Inferior parietal cortex (tissue), 1 donor: ENCODE results near the gene BLM.
A peak's percentile ranks its signal among the peaks of the same experiment; 100 is the strongest.
"Not testable (repeated sequence)": the region's sequence is repeated elsewhere in the genome, so short reads cannot be mapped to it uniquely, and the experiment has no call there.

Source experiments
- DNase-seq: peaks from one replicate; pipeline ENCODE4 v3.0.0-alpha.2; 2016; ENCODE audit errors: extremely low spot score

BLM gene

DNA sequence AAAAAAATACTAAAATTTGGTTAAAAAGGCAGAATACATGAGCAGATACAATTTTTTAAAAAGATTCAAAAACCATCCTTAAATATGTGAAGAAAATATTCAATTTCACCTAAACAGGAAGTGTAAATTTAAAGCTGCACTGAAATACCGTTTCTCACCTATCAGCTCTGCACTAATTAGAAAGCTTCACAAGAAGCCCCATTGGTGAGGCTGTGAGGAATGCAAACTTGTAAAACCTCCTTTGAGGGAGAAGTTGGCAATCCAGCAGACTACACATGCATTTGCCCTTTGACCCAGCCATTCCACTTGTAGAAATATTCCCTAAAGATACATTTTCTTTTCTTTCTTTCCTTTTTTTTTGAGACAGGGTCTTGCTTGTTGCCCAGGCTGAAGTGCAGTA, 18.8 kb downstream of the BLM start:
- no peak for DNase-seq

DNA sequence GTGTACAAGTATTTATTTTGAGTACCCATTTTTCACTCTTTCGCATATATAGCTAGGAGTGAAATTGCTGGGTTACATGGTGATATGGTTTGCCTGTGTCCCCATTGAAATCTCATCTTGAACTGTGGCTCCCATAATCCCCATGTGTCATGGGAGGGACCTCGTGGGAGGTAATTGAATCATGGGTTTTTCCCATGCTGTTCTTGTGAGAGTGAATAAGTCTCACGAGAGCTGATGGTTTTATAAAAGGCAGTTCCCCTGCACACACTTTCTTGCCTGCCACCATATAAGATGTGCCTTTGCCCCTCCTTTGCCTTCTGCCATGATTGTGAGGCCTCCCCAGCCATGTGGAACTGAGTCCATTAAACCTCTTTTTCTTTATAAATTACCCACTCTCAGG, 23.4 kb downstream of the BLM start:
- not testable (repeated sequence) for DNase-seq

DNA sequence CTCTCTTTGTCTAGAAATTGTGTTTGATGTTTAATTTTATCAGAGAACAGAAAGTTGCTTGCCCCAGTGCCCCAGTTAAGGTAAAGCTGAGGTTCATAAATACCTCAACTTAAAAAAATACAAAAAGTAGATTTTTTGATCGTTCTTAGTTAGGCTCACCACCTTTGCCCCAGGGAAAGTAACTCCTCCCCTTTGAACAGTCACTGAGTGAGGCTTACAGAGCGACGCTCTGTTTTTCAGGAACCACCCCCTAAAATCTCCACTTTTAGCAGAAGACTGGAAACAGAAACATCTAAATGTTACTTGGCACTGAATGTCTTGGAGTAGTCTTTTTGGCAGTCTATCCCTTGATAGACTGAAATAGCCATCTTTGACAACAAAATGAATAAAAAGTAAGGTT, 24.9 kb downstream of the BLM start:
- DNase-seq: no peak

DNA sequence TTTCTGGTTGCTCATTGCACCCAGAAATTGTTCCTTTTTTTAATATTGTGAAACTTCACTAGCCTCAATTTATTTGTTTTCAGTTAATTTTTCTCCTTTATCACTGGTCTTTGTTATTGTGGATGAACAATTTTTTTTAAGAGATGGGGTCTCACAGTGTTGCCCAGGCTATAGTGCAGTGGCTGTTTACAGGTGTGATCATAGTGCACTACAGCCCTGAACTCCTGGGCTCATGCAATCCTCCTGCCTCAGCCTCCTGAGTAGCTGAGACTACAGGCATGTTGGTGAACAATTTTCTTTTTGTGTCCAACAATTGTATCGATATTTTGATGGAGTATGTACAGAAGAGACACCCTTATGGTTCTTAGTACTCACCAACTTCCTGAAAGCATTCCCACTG, 26.3 kb downstream of the BLM start:
- no peak for DNase-seq

DNA sequence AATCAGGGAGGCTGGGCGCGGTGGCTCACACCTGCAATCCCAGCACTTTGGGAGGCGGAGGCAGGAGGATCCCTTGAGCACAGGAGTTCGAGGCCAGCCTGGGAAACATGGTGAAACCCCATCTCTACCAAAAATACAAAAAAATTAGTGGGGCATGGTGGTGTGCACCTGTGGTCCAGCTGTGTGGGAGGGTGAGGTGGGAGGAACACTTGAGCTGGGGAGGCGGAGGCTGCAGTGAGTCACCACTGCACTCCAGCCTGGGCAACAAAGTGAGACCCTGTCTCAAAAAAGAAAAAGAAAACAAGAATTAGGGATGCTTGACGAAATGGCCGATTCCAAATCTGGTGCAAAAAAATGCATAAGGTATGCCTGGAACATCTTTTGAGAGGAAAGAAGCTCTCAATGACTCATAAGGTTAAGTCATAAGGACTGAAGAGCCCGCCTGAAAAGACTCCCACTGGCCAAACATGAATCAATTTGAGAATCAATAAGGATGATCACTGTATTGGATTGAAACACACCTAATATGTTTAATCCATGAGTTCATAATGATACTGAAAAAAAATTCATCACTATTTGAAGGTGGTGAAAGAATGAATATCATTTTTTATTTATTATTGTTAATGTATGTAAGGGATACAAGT, 27.7 kb downstream of the BLM start:
- no peak for DNase-seq

DNA sequence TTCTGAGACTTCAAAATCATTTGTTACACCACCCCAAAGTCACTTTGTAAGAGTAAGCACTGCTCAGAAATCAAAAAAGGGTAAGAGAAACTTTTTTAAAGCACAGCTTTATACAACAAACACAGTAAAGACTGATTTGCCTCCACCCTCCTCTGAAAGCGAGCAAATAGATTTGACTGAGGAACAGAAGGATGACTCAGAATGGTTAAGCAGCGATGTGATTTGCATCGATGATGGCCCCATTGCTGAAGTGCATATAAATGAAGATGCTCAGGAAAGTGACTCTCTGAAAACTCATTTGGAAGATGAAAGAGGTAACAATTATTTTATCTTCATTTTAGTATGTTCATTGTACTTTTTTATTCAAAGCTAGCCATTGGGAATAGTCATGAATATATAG, 32.6 kb downstream of the BLM start:
- DNase-seq: no peak

DNA sequence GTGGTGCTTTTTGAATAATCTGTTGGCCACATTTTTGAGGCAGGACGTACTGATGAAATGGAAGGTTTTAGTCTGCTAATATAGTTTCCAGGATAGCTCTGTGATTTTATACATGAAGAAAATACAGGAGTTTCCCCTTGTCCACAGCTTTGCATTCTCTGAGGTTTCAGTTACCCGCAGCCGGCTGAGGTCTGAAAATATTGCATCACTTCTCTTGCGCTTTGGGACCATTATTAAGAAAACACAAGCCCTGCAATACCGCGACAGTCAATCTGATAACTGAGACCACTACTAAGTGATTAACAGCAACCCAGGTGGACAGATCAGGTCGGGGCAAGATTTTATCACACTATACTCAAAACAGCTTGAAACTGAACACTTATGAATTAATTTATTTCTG, 33.0 kb downstream of the BLM start:
- DNase-seq: no peak

DNA sequence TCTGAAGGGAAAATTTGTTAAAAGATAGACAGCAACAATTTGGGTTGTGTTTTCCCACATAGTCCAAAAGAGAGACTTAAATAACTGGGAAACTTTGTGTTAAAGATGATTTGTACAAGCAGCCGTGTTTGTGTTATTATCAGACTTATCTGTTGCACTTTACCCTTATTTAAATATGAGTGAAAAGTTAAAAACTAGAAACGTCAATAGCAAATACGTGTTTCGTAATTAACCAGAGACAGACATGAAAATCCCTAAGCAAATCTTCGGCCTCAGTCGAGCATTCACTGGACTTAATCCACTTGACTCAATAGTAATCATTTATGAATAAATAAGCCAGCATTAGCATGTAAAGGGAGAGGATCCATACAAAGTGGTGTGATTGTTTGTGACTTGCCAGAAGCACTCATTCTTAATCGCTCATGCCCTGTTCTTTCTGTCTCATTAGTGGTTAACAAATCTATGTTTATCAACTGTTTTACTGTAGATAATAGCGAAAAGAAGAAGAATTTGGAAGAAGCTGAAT, 34.2 kb downstream of the BLM start:
- no peak for DNase-seq

DNA sequence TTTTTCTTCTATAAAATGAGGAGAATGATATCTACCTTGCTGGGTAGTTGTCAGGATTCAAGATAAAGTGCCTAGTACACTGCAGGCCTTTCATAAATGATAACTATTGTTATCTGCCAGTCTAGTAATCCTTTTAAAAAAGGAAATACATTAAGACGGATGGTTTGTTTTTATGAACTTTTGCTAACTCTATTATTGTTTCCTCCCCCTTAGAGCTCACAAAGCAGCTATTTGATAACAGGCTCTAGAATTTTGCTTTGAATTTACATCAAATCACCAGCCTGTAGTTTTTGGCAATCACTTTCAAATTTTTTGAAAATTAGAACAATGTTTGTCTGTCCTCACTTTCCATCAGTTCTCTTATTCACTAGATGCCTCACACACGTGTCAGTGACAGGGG, 39.8 kb downstream of the BLM start:
- no peak for DNase-seq

DNA sequence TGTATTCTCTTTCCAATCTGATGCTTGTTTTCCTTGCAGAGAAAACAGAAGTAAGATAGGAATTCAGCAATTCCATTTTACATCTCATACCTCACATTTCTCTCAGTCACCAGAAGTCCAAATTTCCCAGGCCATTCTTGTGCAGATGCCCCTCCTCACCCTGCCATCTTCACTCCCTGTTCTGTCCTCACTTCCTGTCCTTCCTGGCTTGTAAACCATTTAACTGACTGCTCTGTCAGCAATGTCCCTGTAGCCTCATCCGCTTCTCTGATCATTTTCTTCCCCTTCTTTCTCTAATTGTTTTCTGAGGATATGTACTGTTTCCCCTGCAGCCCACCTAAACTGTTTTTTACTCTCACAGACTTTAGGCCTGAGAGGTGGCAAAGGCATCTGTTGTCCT, 40.3 kb downstream of the BLM start:
- no peak for DNase-seq

DNA sequence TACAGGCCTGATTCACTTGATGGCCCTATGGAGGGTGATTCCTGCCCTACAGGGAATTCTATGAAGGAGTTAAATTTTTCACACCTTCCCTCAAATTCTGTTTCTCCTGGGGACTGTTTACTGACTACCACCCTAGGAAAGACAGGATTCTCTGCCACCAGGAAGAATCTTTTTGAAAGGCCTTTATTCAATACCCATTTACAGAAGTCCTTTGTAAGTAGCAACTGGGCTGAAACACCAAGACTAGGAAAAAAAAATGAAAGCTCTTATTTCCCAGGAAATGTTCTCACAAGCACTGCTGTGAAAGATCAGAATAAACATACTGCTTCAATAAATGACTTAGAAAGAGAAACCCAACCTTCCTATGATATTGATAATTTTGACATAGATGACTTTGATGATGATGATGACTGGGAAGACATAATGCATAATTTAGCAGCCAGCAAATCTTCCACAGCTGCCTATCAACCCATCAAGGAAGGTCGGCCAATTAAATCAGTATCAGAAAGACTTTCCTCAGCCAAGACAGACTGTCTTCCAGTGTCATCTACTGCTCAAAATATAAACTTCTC, 43.6 kb downstream of the BLM start:
- peak; percentile 28 for DNase-seq

DNA sequence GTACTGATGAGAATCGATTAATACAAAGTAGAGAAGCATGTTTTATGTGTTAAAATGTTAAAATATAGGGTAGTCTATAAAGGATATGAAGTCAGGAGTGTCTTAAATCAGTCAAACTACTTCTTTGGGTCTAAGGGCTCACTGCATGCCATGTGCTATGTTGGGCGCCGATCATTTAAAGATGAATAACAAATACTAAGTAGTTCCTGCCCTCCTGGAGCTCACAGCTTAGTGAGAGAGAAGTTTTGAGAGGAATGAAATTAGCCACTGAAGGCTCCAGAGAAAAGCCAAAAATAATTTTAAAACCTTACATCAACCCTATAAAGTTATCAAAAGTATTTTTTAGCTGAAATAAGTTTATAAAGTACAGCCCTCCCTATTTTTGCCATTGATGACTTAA, 44.5 kb downstream of the BLM start:
- DNase-seq: no peak

DNA sequence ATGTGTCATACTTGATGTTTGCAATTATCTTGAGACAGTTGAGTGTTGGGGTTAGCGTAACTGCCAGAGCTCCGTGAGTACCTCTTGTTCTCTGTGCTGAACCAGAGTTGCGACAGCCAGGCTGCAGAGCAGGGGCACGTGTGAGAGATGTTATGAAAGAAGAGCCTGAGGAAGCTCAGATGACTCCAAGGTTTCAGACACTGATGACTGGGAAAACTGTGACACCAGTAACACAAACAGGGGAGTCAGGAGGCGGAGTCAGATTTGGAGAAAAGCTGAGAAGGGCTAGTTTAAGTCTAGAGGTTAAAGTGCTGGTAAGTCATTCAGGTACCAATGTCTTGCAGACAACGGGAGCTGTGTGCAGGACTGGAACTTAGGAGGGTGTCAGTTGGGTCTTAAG, 45.0 kb downstream of the BLM start:
- DNase-seq: no peak

DNA sequence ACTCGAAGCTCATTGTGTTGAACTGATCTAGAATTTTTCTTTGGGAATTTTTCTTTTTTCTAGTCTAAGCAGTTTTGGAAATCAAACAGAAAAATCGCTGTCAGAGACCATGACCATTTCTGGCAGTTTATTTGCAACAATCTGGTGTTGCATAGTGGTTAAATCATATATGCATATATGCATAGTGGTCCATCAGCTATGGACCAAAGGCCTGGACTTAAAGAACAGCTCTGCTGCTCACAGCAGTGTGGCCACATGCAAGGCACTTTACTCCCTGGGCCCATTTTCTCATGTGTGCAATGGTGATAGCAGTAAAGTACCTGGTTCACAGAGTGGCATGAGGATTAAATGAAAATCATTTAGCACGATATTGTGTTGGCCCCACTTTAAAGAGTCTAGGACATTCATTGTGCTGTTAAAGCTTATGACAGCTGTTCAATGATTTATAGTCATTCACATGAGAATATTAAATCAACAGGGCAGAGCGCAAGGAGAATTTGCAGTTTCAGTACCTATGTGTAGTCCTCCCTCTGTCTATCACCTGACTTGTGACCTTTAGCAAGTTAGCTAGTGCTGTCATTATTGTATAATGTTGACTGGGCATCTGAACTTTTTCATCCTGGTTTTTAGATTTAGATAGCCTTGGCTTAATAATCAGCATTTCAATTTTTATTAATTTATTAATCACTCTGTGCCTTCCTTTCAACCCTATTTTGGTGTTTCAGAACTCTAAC, 46.4 kb downstream of the BLM start:
- no peak for DNase-seq

DNA sequence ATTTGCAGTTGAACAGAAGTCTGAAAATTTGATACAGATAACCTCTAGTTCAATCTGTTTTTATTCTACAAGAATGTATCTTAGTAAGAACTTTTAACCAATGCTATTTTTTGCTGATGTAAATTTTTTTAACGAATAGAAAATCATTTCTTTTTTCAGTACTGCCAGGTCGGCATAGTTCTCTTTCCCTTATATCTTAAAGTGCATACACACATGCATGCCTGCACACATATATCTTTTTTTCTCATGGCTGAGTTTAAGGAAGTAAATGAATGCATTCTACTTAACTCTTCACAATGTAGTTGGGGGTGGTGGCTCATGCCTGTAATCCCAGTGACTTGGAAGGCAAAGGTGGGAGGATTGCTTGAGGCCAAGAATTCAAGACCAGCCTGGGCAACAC, 48.4 kb downstream of the BLM start:
- DNase-seq: no peak

DNA sequence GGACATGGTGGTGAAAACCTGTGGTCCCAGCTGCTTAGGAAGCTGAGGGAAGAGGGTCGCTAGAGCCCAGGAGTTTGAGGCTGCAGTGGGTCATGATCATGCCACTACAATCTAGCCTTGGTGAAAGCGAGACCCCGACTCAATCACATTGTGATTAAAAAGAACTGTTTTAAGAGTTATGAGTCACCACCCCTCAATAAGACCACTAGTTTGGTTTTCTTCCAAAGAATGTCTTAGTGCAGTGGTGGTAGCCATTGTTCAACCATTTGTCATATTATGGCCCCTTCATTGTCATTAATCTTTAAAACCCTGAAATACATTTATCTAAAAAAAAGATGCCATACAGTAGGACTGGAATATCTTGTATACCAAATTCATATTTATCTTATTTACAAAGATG, 48.8 kb downstream of the BLM start:
- DNase-seq: no peak

DNA sequence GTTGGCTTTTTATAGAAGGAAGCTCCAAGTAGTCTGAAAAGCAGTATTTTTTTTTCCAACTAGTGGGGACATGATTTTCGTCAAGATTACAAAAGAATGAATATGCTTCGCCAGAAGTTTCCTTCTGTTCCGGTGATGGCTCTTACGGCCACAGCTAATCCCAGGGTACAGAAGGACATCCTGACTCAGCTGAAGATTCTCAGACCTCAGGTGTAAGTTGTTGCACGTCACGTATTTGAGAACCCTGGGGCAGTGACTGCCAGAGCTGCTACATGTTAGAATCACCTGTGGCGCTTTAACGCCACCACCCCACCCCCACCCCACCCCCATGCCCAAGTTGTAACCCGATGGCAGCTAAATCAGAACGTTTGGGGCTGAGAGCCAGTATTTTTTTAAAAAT, 52.2 kb downstream of the BLM start:
- no peak for DNase-seq

DNA sequence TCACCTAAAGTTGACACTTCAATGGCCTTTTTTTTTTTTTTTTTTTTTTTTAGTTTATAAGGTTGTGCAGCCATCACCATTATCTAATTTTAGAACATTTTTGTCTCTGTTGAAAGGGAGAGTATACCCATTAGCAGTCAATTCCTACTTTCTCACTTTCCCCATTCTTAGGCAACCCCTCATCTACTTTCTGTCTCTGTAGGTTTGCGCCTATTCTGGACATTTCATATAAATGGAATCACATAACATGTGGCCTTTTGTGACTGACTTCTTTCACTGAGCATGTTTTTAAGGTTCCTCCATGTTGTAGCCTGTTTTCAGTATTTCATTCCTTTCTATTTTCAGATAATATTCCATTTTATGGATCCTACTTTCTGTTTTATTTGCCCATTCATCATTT, 56.3 kb downstream of the BLM start:
- no peak for DNase-seq

DNA sequence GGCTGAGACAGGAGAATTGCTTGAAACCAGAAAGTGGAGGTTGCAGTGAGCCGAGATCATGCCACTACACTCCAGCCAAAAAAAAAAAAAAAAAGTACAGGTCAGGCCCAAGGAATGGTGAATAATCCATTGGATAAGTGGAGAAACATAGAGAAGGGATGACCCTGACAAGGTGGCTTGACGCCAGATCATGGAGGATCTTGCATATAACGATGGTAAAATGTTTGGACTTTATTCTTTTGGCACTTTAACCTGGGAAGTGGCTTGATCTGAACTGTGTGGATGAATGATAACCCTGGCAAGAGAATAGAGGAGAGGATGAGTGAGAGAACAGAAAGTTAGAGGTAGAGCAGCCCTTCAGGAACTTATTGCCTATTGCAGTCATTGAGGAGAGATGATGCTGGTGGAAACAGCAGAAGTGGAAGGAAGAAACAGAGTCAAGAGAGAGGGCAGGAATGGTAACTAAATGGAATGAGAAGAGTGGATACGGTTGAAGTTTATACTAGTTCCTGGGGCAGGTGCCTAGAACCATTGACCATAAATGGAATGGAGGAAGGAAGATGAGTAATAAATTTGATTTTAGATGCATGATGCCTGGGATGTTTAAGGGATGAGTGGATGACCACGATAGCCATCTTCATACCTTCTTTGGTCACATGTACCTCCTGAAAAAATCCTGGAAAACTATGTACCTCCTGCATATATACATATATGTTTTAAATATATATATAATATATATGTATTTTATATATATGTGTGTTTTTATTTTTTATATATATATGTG, 57.8 kb downstream of the BLM start:
- DNase-seq: no peak

DNA sequence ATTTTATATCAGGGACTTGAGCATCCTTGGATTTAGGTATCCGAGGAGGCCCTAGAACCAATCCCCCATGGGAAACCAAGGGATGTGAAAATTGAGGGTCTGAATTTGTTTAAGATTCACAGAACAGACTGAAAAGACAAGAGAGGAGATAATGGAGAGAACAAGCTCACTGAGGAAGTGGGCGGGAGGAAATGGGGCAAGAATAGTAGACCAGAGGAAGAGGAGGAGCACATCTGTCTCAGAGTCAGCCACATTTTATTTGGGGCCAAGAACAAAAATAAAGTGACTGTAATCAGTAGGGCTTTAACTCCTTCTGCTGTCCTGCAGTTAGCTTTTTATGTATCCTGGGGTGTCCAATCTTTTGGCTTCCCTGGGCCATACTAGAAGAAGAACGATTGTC, 63.8 kb downstream of the BLM start:
- no peak for DNase-seq

DNA sequence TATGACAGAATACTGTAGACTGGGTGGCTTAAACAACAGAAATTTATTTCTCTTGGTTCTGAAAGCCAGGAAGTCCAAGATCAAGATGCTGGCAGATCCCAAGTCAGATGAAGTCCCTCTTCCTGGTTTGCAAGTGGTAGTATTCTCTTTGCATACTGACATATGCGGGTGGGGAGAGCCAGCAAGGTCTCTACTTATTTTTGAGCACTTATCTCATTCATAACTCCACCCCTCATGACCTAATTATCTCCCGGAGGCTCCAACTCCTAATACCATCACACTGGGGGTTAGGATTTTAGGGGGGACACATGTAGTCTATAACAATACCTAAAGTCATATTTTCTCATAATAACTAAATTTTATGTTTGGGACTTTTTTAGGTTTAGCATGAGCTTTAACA, 65.3 kb downstream of the BLM start:
- DNase-seq: no peak

DNA sequence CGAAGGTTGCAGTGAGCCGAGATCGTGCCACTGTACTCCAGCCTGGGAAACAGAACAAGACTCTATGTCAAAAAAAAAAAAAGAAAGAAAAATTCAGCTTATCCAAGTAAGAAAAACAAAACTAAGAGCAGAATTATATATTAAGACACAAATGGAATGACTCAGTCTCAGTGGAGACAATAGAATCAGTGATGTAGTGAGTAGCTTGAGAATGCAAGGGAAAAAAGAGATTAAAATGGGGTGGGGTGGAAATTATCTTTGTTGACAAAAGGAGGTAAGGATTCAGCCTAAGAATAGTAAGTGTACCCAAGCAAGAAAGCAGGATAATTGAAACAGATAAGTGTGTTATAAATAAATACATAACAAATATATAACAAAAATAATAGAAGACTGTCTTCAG, 70.7 kb downstream of the BLM start:
- DNase-seq: no peak

DNA sequence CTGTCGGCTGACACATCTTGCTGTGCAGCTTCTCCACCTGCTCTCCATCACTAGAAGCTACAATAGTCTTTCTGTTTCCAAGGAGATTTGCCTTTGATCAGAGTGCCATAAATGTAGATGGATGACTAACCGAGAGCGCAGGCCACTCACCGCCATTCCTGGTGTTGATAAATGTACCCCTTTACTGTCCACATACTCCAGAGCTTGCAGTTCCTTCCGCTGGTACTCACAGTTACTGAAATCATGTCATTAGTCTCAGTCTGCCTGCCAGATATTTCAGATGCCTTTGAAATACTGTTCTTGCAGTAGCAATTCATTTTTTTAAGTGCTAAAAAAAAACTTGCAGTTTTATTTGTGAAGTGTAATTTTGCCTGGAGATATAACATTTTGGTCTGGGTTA, 72.3 kb downstream of the BLM start:
- DNase-seq: peak; percentile 25
